D721Med (cell line): ENCODE results near the gene GPR162.

Source experiments
- DNase-seq: peaks from one replicate; pipeline ENCODE4 v3.0.0; 2011; ENCODE audit warnings: low spot score; ENCODE audit not compliant: insufficient read length
- FAIRE-seq: peaks from 2 replicates; lab custom pipeline; 2011; peaks lifted over from hg19 to GRCh38; lab: Jason Lieb, UNC
- CTCF ChIP-seq: IDR thresholded peaks from 2 replicates; pipeline ENCODE4 v1.5.1; 2012; ENCODE audit warnings: mild to moderate bottlenecking, control low read depth; ENCODE audit not compliant: insufficient read depth; ENCODE audit errors: missing control alignments

GPR162 gene

GRCh38 chr12:6823182-6824084, 1.8 kb downstream of the GPR162 start:
- TF ChIP-seq CTCF = no peak
- no peak for FAIRE-seq
- no peak for DNase-seq

- no peak for FAIRE-seq
- no peak for TF ChIP-seq CTCF
- no peak for DNase-seq
Measured at GRCh38 chr12:6824085-6824775, 2.6 kb downstream of the GPR162 start.

GRCh38 chr12:6824901-6825381, 3.3 kb downstream of the GPR162 start:
- no peak for FAIRE-seq
- DNase-seq = no peak
- TF ChIP-seq CTCF = no peak

- FAIRE-seq (peak; percentile 81), DNase-seq (peak; percentile 98)
- TF ChIP-seq CTCF = peak; percentile 86
Measured at GRCh38 chr12:6825398-6826124, 3.9 kb downstream of the GPR162 start.

GRCh38 chr12:6826125-6826733, 4.6 kb downstream of the GPR162 start:
- no peak for TF ChIP-seq CTCF
- DNase-seq (no peak), FAIRE-seq (no peak)

GRCh38 chr12:6826734-6827436, 5.3 kb downstream of the GPR162 start:
- DNase-seq (no peak), FAIRE-seq (no peak)
- no peak for TF ChIP-seq CTCF
